Gastrocnemius medialis (tissue), 4 donors: ENCODE data around the gene LRRC3B.

Experiments
- POLR2A ChIP-seq, 2 donors: fragments of 450-650 bp; IDR thresholded peaks; one replicate each; pipeline ENCODE4 v1.6.1; 2017; ENCODE audit warnings: antibody characterized with exemption in 2 of 2, mild to moderate bottlenecking in 2 of 2, moderate library complexity in 2 of 2
- TF ChIP-seq, protein P1 (sequence below), 5 experiments: fragments of 450-650 bp in 3 of 5; fragments of 200-600 bp in 2 of 5; sonication (generic) in 2 of 5; IDR thresholded peaks in 4 of 5; conservative IDR thresholded peaks in 1 of 5; 1 replicate in 4 of 5; 2 replicates in 1 of 5; pipeline ENCODE4 v1.5.1; 2016 to 2019; ENCODE audit warnings: antibody characterized with exemption in 5 of 5, mild to moderate bottlenecking in 3 of 5, moderate library complexity in 3 of 5

GRCh38 chr3:26753095-26753494 lies 130.5 kb downstream of the LRRC3B start:
- TF ChIP-seq, protein P1, sequence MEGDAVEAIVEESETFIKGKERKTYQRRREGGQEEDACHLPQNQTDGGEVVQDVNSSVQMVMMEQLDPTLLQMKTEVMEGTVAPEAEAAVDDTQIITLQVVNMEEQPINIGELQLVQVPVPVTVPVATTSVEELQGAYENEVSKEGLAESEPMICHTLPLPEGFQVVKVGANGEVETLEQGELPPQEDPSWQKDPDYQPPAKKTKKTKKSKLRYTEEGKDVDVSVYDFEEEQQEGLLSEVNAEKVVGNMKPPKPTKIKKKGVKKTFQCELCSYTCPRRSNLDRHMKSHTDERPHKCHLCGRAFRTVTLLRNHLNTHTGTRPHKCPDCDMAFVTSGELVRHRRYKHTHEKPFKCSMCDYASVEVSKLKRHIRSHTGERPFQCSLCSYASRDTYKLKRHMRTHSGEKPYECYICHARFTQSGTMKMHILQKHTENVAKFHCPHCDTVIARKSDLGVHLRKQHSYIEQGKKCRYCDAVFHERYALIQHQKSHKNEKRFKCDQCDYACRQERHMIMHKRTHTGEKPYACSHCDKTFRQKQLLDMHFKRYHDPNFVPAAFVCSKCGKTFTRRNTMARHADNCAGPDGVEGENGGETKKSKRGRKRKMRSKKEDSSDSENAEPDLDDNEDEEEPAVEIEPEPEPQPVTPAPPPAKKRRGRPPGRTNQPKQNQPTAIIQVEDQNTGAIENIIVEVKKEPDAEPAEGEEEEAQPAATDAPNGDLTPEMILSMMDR (IDR thresholded peaks at IDR 0.05 in 4 of 5, conservative IDR thresholded peaks at IDR 0.05 in 1 of 5): no peak
- no peak for TF ChIP-seq POLR2A (IDR thresholded peaks at IDR 0.05)
